HEK293 (cell line): Measurements from ENCODE around the gene ZFAND3.

ENCODE experiments used
- PBX3 ChIP-seq: sonication (generic); formaldehyde crosslinking; IDR thresholded peaks from 2 replicates; pipeline ENCODE4 v1.8.1; 2022; ENCODE audit warnings: mild to moderate bottlenecking, moderate library complexity, missing genetic modification reagents
- REST ChIP-seq: fragments of 450-650 bp; formaldehyde crosslinking; IDR thresholded peaks from 2 replicates; pipeline ENCODE4 v1.5.1; 2016; ENCODE audit warnings: missing biosample characterization, missing genetic modification characterization
- ZNF23 ChIP-seq: fragments of 450-650 bp; formaldehyde crosslinking; IDR thresholded peaks from 2 replicates; pipeline ENCODE4 v1.5.1; 2016; ENCODE audit warnings: missing biosample characterization, missing genetic modification characterization, borderline replicate concordance
- ZNF354C ChIP-seq: fragments of 450-650 bp; formaldehyde crosslinking; IDR thresholded peaks from 2 replicates; pipeline ENCODE4 v1.5.1; 2016; ENCODE audit warnings: missing biosample characterization, missing genetic modification characterization, low read depth, borderline replicate concordance
- ZNF416 ChIP-seq: fragments of 450-650 bp; formaldehyde crosslinking; IDR thresholded peaks from 2 replicates; pipeline ENCODE4 v1.5.1; 2016; ENCODE audit warnings: missing biosample characterization, missing genetic modification characterization
- ZNF658 ChIP-seq: fragments of 450-650 bp; formaldehyde crosslinking; IDR thresholded peaks from 2 replicates; pipeline ENCODE4; 2016; ENCODE audit warnings: missing biosample characterization, missing genetic modification characterization
- ZNF792 ChIP-seq: fragments of 450-650 bp; formaldehyde crosslinking; IDR thresholded peaks from 2 replicates; pipeline ENCODE4 v1.5.1; 2016; ENCODE audit warnings: missing biosample characterization, missing genetic modification characterization
- TF ChIP-seq, protein P1 (sequence below): fragments of 450-650 bp; formaldehyde crosslinking; IDR thresholded peaks from 2 replicates; pipeline ENCODE4 v1.5.1; 2016; ENCODE audit warnings: missing biosample characterization, missing genetic modification characterization

DNA sequence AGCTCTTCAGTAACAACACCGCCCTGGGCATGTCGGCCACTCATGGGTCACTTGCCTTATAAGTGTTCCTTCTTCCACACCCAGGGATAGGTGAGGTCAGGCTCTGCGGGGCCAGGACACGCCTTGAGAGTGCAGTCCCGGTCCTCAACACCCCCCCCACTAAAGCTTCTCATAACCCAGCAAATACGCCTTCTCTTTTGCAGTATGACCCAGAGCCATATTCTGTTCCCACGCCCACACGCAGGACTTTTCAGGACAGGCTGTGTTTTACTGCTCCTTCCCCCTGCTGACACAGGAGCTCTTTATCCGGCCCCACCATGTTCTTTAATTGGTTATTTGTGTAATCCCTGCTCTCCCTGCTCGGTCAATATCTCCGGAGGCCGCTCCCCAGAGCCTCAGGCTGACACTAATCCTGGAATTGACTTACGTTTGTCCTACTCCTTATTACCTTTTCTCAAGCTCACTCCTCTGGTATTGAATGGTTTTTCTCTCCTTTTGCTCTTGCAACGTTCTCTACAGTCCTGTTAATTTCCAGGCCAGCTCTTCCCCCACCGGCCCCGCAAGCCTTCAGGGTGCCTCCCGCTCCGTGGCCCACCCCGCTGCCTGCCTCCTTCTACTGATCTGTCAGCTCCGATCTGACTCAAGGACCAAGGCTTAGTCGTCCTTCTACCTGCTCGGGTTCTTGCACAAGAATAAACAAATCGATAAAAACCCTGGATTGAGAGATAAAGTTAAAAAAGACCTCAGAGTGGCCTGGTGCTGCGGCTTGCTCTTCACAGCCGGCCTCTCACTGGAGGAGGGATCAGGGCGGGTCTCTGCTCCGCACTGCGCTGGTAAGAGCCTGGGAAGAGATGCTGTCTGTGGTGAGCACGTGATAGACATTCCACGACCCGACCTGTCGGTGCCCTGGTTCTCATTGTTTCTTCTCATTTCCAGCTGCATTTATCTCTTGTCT lies 357.5 kb downstream of the ZFAND3 start:
- TF ChIP-seq ZNF354C (no peak), ZNF416 (tag by site-specific recombination) (no peak), ZNF792 (tag by site-specific recombination) (no peak), REST (tag by site-specific recombination) (no peak), ZNF23 (tag by site-specific recombination) (no peak), PBX3 (no peak), ZNF658 (tag by site-specific recombination) (no peak)
- TF ChIP-seq, protein P1, sequence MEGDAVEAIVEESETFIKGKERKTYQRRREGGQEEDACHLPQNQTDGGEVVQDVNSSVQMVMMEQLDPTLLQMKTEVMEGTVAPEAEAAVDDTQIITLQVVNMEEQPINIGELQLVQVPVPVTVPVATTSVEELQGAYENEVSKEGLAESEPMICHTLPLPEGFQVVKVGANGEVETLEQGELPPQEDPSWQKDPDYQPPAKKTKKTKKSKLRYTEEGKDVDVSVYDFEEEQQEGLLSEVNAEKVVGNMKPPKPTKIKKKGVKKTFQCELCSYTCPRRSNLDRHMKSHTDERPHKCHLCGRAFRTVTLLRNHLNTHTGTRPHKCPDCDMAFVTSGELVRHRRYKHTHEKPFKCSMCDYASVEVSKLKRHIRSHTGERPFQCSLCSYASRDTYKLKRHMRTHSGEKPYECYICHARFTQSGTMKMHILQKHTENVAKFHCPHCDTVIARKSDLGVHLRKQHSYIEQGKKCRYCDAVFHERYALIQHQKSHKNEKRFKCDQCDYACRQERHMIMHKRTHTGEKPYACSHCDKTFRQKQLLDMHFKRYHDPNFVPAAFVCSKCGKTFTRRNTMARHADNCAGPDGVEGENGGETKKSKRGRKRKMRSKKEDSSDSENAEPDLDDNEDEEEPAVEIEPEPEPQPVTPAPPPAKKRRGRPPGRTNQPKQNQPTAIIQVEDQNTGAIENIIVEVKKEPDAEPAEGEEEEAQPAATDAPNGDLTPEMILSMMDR (tag by site-specific recombination) = no peak
